SW480 (cell line): ENCODE results near the gene LMBR1.
"Not testable (repeated sequence)": the region's sequence is repeated elsewhere in the genome, so short reads cannot be mapped to it uniquely, and the experiment has no call there.

Experiments used
- DNase-seq: peaks from one replicate; pipeline ENCODE4 v3.0.0-alpha.2; 2016; ENCODE audit warnings: low spot score

LMBR1 gene

DNA sequence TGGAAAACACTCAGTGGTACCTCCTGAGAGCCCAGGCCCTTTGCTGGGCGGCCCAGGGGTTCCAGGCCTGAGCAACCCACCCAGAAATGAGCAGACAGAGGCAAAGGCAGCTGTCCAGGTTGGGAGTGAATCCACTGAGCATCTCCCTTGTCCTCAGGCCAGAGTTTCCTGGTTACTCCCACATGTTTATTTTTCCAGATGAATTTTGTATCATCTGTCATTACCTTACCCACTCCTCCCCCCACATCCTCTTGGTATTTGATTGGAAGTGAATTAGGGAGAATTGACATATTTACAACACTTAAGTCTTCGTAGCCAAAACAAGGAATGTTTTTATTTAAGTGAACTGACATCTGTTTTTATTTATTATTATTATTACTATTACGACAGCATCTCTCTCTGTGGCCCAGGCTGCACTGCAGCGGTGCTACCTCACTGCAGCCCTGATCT lies 13.2 kb upstream of the LMBR1 start:
- no peak for DNase-seq

- DNase-seq: peak; percentile 91
Measured at GRCh38 chr7:156903232-156903909, 10.4 kb upstream of the LMBR1 start.

DNA sequence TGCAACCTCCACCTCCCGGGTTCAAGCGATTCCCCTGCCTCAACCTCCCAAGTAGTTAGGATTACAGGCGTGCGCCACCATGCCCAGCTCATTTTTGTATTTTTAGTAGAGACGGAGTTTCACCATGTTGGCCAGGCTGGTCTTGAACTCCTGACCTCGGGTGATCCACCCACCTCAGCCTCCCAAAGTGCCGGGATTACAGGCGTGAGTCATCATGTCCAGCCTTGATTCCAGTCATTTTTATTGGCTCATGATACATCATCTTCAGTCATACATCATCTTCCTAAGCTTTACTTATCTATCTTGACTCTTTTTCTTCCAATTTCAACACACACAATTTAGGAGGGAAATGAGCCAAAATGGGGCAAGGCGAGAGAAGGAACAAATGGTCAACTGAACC lies 7.1 kb upstream of the LMBR1 start:
- DNase-seq: not testable (repeated sequence)

DNA sequence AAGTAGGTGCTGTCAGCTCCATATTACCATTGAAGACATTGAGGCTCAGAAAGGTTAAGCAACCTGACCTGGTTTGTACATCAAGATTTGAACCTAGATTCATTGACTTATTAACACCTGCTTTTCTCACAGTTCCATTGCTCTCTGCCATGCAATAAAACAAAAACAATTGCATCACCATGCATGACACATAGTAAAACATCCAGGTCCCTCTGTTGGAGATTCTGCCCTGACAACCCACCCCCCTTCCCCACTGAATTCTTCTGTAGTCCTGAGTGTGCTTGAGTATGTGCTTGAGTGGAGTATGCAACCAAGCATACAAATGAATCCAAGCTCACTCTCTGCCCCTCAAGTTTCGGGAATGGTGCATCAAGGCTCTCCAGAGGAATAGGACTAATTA lies 6.0 kb upstream of the LMBR1 start:
- DNase-seq: no peak

DNA sequence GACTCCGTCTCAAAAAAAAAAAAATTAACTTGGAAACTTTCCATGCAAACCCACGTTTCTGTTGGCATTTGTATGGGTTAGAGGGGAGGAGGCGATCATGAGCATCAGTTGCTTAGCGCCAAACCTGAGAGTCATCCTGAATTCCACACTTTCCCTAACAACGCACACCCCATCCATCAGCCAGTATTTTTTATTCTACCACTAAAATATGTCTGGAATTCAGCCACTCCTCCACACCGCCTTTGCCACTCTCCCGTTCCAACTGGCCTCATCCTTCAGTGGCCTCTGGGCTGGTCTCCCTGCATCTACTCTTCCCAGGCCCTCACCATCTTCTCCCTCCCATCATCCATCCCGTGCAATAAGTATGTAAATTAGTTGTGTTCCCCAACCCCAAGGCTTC lies 4.7 kb upstream of the LMBR1 start:
- DNase-seq: peak; percentile 80

GRCh38 chr7:156896388-156897022 lies 3.5 kb upstream of the LMBR1 start:
- no peak for DNase-seq

DNA sequence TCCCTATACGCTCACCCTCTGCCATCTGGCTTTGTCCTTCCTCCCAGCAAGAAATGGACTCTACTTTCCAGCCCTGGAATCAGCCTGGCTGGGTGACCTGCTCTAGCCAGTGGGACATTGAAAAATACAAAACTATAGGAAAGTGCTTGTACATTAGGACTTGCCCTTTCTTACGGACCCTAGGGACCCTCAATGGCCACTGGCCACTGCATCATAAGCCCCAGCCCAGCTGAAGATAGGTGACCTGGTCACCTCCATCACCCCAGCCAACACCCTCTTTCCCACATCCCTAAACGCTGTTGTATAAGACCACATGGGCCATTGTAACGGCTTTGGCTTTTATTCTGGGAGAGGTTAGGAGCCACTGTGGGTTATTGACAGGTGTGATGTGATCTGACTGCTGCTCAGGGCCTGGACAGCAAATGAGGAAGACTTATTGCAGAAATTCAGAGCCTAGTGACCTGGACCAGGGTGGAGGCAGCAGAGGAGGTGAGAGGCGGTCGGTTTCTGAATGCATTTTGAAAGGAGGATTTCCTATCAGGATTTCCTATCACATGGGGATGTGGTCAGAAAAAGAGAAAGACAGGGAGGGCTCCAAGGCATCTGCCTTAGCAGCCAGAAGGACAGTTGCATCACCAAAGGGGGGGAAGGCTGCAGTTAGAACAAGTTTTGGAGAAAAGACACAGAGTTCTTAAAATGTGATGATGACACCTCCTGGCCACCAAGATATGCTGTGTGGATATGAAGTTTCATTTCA lies 2.2 kb upstream of the LMBR1 start:
- no peak for DNase-seq

DNA sequence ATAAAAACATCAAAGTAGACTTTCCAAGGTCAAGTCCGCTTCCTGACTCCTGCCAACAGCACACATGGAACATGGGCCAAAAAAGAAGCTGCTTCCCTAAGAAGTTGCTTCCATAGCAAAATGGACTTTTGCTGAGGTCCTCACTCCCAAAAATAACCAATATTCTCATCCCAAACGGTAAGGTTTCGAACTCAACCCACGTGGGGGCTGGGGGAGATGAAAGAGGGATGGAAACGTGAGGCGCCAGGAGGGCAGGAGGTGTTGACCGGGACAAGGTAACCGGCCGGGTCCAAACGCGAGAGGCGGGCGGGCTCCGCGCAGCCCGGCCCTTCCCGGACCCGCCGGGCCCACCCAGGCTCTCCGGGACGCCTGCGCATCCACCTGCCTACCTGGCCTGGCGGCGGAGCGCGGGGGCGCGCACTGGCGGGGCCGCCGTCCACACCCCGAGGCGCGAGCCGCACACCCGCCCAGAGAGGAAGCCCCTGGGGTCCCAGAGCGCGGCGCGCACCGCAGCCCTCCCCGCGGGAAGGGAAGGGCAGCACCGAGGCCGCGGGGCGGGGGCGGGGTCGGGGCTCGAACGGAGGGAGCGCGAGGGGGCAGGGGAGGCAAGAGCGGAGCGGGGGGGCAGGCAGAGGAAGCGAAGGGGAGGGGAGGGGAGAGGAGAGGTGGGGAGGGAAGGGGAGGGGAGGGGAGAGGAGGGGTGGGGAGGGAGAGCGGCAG lies 742 bp downstream of the LMBR1 start:
- peak; percentile 66 for DNase-seq

GRCh38 chr7:156889746-156890145 lies 3.2 kb downstream of the LMBR1 start:
- no peak for DNase-seq

- DNase-seq: no peak
Measured at GRCh38 chr7:156889089-156889488, 3.9 kb downstream of the LMBR1 start.

DNA sequence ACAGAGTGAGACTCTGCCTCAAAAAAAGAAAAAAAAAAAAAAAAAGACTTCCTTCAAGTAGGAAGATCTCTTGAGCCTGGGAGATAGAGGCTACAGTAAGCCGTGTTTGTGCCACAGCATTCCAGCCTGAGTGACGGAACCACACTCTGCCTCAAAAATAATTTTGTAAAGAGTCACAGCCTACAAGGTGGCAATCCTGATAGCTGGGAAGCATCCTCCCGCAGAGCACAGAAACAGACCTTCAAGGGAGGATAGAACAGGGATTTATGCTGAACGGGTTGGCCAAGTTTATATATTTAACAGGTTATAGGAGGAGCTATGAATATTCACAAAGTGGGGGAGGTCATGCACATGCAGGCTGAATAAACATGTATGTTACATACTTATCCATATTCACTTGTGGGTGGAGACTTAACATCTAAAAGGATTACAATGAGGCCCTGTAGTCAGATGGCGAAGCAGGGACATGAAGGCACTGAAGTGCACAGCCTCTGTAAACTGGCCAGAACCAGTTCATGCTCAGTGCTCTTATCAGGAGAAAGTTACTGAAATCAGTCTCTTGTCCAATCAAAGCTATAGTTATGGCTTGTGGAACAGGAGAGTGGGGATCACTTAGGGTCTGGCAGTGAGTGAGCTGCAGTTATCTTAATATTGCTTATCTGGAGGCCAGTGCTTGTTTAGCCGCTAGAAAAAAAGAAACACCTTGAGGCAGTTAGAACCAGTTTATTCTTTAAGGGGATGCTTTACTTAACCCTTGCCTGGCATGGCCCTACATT lies 6.8 kb downstream of the LMBR1 start:
- DNase-seq: no peak

- DNase-seq: no peak
Measured at GRCh38 chr7:156881679-156882078, 11.3 kb downstream of the LMBR1 start.

GRCh38 chr7:156875766-156876165 lies 17.2 kb downstream of the LMBR1 start:
- DNase-seq: no peak

DNA sequence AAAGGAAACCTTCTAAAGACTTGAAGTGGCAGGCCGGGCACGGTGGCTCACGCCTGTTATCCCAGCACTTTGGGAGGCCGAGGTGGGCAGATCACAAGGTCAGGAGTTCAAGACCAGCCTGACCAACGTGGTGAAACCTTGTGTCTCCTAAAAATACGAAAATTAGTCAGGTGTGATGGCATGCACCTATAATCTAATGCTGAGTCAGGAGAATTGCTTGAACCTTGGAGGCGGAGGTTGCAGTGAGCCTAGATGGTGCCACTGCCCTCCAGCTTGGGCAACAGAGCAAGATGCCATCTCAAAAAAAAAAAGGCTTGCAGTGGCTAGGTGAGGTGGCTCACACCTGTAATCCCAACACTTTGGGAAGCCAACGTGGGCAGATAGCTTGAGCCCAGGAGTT lies 24.6 kb downstream of the LMBR1 start:
- not testable (repeated sequence) for DNase-seq

DNA sequence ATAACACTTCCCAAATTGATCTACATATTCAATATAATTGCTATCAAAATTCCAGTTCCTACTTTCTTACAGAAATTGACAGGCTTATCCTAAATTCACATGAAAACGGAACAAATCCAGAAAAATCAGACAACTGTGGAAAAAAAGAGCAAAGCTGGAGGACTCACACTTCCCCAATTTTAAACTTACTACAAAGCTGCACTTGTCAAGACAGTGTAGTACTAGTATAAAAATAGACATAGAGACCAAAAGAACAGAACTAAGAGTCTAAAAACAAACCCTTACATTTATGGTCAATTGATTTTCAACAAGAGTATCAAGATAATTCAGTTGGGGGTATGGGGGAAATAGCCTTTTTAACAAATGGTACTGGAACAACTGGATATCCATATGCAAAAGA lies 27.5 kb downstream of the LMBR1 start:
- DNase-seq: no peak

GRCh38 chr7:156862022-156862421 lies 31.0 kb downstream of the LMBR1 start:
- not testable (repeated sequence) for DNase-seq

DNA sequence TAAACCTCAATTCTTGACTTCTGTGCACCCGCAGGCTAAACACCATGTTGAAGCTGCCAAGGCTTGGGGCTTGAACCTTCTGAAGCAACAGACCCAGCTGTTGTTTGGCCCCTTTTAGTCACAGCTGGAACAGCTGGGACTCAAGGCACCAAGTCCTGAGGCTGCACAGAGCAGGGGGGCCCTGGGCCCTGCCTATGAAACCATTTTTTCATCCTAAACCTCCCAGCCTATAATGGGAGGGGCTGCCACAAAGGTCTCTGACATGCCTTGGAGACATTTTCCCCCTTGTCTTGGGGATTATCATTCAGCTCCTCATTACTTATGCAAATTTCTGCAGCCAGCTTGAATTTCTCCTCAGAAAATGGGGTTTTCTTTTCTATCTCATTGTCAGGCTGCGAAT lies 31.8 kb downstream of the LMBR1 start:
- no peak for DNase-seq

- not testable (repeated sequence) for DNase-seq
Measured at GRCh38 chr7:156860099-156860498, 32.9 kb downstream of the LMBR1 start.

DNA sequence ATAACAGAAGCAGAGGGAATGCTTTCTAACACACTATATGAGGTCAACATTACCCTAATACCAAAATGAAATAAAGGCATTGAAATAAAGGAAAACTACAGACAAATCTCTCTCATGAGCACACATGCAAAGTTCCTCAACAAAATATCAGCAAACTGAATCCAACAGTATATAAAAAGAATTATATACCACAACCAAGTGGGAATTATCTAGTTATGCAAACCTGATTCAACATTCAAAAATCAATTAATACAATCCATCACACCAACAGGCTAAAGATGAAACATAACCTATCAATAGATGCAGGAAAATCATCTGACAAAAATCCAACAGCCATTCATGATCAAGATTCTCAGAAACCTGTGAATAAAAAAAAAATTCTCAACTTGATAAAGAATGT lies 34.5 kb downstream of the LMBR1 start:
- DNase-seq: no peak

DNA sequence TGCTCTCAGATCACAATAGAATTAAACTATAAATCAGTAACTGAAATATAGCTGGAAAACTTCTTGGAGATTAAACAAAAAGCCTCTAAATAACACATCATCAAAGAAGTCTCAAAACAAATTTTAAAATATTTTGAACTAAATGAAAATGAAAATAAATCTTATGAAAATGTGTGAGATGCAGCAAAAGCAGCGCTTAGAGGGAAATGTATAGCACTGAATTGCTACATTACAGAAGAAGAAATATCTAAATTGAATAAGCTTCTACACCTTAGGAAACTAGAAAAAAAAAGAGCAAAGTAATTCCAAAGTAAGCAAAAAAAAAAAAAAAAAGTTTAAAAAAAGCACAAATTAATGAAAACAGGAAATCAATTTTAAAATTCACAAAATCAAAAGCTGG lies 35.2 kb downstream of the LMBR1 start:
- no peak for DNase-seq

GRCh38 chr7:156854654-156855053 lies 38.3 kb downstream of the LMBR1 start:
- DNase-seq: no peak

GRCh38 chr7:156848979-156849378 lies 44.0 kb downstream of the LMBR1 start:
- no peak for DNase-seq
